NAMALWA (cell line): ENCODE measurements around the gene INO80E.

ENCODE experiments used
- DNase-seq: peaks from one replicate; pipeline ENCODE4 v3.0.0-alpha.2; 2015; ENCODE audit warnings: low spot score

INO80E gene

DNA sequence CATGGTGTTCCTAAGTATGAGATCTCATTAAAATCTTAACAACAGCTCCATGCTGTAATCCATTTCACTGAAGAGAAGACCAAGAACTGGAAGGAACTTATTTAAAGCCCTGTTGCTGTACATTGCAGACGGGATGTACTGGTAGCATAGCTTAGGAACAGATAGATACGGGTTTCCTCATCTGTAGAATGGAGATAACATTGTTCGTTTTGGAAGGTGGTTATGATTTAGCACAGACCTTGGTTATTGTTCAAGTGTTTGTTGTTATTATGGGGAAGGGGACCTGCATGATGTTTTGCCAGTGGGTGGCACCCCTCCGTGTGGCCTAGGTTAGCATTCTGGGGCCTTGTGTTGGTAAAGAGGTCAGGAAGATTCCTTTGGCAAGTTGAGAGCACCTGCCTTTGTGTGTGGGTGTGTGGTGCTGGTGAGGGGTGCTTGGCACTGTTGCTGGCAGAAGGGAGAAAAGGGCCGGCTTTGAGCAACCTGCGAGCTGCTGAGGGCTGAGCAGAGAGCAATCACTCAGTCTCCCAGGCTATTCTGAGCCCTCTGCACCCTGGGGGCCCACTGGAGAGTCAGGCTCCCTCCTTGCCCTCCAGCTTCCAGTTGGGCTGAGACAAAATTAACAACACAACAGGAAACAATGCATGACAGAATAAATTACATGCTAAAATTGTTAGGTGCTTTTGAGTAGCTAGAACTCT, 20.1 kb upstream of the INO80E start:
- no peak for DNase-seq

DNA sequence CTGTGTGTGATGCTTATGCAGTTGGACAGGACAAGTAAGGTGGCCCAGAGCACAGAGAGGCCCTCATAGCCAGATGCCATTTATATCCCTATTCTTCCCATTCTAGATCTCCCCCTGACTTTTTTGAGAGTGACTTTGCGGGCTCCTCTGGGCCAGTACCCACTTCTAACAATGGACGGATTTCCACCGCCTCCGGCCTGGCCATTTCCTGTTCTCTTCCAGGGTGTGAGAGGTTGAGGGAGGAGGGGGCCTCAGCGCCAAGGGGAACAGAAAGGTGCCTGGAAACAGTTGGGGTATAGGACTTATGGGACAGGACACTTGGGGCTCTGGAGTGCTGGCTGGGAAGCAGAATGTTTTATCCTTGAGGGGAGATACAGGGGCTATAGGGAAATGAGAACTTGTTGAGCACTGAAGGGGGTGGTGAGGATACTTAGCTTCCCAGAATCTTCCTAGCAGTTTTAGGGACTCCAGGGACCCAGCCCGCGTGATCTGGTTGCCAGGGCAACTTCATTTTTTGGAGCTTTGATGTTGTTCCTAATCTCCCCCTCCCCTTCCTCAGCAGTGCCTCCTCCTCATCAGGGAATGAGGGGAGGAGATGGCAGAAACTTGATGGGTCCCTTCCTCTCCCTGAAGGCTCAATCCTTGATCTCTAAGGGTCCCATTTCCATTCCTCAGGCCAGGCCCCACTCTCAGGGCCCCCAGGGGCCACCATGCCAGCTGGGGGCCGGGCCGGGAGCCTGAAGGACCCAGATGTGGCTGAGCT, 18.8 kb upstream of the INO80E start:
- no peak for DNase-seq

DNA sequence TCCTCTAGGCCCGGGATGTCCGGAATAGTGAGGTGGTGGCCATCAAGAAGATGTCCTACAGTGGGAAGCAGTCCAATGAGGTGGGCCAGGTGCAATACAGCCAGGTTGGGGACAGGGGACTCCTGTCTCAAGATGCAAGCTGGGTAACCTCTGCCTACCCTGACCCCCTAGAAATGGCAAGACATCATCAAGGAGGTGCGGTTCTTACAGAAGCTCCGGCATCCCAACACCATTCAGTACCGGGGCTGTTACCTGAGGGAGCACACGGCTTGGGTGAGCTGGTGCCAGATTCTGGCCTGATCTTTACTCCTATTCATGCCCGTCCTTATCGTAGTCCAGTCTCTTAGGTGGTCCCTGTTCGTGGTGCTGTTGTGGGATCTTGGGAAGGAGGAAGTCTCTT, 18.0 kb upstream of the INO80E start:
- DNase-seq: no peak

DNA sequence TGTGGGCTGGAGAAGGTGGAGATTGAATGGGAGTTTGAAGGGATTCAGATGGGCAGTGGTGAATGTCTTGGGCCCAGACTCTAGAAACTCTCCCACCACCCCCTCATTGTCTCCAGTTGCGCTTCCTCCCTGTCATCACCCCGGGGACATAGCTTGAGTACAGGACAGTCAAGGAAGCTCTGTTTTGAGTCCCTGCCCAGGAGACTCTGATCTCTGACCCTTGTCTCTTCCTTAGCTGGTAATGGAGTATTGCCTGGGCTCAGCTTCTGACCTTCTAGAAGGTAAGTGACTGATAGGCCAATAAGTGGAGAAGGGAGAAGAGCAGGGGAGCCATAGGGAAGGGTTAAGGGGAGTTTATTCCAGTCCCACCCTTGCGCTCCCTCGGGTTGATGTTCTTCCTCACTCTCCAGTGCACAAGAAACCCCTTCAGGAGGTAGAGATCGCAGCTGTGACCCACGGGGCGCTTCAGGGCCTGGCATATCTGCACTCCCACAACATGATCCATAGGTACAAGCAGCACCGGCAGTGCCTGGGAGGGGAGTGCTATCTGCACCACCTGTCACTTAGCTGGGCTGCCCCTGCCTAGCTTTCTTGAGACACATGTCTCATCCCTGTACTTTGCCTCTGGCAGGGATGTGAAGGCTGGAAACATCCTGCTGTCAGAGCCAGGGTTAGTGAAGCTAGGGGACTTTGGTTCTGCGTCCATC, 17.3 kb upstream of the INO80E start:
- no peak for DNase-seq

DNA sequence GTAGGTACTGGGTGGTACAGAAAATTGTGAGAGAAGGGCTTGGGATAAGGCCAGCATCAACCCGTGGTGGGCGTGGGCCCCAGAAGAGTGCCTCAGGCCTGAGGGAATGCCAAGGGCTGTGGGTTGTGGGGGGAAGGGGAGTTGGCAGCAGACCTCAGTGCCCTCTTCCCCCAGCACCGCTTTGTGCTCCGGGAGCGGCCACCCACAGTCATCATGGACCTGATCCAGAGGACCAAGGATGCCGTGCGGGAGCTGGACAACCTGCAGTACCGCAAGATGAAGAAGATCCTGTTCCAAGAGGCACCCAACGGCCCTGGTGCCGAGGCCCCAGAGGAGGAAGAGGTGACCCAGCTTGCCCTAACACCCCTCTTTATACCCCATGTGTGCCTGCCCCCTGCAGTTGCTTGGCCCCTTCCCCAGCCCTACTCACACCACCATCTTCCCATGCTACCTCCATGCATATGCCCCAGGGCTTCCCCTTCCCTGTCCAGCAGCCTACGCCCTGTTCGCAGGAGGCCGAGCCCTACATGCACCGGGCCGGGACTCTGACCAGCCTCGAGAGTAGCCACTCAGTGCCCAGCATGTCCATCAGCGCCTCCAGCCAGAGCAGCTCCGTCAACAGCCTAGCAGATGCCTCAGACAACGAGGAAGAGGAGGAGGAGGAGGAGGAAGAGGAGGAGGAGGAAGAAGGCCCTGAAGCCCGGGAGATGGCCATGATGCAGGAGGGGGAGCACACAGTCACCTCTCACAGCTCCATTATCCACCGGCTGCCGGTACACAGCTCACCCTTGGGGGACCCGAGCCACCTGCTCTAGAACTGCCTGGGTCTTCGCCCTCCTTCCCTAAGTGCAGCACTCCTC, 13.3 kb upstream of the INO80E start:
- no peak for DNase-seq

DNA sequence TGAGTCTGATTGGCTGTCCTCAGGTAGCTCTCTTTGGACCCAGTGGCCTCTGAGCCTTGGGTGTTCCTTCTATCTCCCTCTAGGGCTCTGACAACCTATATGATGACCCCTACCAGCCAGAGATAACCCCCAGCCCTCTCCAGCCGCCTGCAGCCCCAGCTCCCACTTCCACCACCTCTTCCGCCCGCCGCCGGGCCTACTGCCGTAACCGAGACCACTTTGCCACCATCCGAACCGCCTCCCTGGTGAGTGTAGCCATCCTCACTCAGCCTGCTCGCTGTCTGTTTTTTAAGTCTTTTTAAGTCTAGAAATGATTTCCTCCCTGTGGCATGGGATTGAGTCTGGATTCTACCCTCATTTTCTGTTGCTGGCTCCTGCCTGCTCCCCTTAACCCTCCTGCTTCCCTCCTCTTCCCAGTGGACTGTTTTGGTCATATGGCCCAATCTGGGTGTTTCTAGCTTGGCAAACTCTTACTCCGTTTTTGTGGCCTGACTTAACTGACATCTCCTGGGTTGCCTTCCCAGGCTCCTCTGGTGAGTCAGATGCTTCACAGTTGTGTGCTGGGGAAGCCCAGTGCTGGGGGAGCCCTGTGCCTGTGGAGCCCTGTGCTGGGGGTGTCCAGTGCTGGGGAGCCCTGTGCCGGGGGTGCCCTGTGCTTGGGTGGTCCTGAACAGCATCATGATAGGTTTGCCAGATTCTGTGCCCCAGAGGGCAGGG, 12.5 kb upstream of the INO80E start:
- no peak for DNase-seq

DNA sequence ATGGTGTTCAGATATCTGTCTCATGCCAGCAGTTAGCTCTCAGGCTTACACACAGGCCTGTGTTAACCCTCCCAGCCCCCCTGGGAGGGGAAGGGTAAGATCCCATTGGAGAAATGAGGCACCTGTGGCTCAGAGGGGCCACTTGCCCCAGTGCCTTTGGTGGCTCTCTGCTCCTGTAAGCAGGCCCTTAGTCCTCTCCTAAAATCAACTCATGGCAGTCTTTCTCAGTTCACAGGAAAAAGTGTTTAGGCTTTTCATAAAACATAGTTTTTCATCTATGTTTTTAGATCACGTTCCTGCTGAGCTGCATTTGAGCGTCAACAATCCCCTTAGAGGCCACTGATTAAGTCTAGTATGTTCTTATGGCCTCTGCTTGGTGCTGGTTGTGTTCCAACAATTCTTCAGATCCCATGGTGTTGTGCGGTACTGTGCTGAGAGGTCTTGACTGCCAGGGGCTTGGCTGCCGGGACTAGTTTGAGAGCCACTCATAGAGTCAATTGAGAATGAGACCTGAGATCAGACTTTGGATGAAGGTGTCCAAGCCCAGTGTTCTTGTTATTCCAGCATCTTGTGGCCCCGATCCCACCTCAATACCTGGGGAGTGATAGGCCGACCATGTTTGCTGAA, 11.8 kb upstream of the INO80E start:
- no peak for DNase-seq

DNA sequence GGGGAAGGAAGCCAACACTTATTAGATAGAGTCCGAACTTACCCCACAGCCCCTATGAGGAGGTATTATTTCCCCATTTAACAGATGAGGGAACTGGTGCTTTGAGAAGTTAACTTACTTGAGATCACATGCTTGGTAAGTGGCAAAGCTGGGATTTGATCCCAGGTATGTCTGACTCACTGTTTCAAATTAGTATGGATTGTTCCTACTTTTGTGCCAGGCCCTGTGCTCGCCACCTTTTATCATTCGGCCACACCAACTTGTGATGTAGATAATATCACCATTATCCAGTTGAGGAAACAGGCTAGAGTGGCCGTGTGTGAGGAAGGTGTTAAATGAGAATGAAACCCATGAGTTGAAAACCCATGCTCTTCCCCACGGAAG, 11.3 kb upstream of the INO80E start:
- no peak for DNase-seq

DNA sequence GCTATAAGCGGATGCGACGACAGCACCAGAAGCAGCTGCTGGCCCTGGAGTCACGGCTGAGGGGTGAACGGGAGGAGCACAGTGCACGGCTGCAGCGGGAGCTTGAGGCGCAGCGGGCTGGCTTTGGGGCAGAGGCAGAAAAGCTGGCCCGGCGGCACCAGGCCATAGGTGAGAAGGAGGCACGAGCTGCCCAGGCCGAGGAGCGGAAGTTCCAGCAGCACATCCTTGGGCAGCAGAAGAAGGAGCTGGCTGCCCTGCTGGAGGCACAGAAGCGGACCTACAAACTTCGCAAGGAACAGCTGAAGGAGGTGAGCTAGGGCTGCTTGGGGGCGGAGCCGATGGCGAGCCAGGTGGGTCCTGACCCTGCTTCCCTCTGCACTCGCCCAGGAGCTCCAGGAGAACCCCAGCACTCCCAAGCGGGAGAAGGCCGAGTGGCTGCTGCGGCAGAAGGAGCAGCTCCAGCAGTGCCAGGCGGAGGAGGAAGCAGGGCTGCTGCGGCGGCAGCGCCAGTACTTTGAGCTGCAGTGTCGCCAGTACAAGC, 10.7 kb upstream of the INO80E start:
- no peak for DNase-seq

DNA sequence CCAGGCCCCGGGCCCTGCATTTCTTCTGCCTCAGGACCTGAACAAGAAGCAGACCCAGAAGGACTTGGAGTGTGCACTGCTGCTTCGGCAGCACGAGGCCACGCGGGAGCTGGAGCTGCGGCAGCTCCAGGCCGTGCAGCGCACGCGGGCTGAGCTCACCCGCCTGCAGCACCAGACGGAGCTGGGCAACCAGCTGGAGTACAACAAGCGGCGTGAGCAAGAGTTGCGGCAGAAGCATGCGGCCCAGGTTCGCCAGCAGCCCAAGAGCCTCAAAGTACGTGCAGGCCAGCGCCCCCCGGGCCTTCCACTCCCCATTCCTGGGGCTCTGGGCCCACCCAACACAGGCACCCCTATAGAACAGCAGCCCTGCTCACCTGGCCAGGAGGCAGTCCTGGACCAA, 9.8 kb upstream of the INO80E start:
- no peak for DNase-seq

DNA sequence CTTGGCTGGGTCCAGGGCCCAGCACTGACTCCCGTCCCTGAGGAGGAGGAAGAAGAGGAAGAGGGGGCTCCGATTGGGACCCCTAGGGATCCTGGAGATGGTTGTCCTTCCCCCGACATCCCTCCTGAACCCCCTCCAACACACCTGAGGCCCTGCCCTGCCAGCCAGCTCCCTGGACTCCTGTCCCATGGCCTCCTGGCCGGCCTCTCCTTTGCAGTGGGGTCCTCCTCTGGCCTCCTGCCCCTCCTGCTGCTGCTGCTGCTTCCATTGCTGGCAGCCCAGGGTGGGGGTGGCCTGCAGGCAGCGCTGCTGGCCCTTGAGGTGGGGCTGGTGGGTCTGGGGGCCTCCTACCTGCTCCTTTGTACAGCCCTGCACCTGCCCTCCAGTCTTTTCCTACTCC, 9.1 kb upstream of the INO80E start:
- DNase-seq: no peak

DNA sequence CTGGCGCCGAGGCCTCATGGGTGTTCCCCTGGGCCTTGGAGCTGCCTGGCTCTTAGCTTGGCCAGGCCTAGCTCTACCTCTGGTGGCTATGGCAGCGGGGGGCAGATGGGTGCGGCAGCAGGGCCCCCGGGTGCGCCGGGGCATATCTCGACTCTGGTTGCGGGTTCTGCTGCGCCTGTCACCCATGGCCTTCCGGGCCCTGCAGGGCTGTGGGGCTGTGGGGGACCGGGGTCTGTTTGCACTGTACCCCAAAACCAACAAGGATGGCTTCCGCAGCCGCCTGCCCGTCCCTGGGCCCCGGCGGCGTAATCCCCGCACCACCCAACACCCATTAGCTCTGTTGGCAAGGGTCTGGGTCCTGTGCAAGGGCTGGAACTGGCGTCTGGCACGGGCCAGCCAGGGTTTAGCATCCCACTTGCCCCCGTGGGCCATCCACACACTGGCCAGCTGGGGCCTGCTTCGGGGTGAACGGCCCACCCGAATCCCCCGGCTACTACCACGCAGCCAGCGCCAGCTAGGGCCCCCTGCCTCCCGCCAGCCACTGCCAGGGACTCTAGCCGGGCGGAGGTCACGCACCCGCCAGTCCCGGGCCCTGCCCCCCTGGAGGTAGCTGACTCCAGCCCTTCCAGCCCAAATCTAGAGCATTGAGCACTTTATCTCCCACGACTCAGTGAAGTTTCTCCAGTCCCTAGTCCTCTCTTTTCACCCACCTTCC, 8.5 kb upstream of the INO80E start:
- no peak for DNase-seq

DNA sequence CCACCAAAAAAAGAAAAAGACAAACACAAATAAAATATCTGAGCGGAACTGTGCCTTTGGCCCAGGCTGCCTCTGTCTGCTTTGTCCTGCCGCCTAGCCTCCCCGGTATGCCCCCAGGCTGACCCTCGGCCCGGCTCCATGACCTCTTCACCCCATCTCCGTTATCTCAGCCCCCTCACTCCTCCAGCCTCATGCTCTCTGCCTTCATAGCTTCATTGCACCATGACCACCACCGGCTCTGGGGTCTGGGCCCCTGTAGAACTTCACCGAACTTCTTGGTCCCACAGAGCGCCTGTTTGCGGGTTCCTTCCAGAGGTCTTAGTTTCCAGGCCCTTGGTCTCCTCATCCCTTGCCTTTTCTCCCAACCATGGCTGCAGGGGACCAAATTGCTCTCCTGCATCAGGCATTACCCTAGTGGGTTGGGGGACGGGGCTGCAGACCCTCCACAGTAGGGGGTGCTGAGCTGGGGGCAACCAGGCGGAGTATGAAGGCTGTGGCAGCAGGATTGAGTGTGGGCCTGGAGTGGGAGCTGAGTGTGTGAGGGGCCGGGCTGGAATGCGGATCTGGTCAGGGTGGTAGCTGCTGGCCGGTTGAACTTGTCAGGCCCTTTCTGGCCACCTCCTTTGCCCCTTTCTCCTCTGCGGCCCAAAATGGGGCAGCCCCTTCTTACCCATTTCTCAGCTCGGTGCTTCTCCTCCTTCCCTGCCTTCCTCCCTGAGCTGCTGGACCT, 7.5 kb upstream of the INO80E start:
- no peak for DNase-seq

DNA sequence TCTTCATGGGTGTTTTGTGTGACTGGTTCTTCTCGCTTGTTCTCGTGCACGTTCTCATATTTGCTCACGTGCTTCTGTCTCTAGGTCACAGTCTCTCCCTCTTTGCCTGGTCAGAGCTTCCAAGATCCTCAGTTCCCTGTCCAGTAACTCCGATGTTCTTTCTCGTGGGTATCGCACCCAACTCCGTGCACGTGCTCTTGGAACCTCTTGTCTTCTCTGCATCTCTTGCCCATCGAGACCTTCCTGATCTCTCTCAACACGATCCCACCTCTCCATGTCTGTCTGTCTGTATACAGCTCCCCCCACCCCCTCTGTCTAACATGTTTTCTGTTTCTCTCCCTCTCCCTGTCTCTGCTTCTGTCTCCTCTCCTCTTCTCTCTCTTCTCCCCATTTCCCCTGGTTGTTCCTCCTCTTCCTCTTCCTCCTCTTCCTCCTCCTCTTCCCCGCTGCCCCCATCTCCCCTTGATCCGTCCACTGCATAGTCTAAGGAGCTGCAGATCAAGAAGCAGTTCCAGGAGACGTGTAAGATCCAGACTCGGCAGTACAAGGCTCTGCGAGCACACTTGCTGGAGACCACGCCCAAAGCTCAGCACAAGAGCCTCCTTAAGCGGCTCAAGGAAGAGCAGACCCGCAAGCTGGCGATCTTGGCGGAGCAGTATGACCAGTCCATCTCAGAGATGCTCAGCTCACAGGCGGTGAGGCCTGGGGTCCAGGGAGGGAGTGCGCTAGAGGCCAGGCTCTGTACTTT, 6.8 kb upstream of the INO80E start:
- DNase-seq: no peak

DNA sequence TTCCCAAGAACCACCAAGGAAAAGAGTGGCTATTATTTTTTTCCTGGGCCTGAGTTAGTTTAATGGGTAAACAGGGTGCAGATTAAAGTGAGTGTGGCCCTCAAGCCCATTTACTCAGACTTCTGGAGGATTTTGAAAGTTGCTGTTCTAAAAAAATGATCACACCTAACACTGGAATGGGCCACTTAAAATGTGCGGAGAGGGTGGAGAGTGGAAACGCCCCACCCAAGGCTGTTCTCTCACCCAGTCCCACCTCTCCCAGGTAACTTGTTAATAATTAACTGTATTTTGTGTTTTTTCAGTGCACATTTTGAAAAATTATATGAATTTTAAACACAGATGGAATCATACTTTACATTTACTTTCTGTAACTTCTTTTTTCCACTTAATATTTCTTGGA, 6.0 kb upstream of the INO80E start:
- no peak for DNase-seq

DNA sequence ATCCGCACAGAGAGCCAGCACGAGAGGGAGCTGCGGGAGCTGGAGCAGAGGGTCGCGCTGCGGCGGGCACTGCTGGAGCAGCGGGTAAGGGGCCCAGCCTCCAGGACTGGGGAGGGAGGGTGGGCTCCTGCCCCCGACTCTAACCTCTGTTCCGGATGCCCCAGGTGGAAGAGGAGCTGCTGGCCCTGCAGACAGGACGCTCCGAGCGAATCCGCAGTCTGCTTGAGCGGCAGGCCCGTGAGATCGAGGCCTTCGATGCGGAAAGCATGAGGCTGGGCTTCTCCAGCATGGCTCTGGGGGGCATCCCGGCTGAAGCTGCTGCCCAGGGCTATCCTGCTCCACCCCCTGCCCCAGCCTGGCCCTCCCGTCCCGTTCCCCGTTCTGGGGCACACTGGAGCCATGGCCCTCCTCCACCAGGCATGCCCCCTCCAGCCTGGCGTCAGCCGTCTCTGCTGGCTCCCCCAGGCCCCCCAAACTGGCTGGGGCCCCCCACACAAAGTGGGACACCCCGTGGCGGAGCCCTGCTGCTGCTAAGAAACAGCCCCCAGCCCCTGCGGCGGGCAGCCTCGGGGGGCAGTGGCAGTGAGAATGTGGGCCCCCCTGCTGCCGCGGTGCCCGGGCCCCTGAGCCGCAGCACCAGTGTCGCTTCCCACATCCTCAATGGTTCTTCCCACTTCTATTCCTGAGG, 5.0 kb upstream of the INO80E start:
- no peak for DNase-seq

DNA sequence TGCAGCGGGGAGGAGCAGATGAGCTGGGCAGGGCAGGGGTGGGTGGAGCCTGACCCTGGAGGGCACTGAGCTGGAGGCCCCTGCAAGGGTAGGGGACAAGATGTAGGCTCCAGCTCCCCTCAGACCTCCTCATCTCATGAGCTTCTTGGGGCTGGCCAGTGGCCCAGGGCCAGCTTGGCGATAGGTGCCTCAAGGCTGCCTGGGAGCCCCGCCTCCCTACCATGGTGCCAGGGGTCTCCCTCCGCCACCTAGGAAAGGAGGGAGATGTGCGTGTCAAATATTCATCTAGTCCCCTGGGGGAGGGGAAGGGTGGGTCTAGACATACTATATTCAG, 4.5 kb upstream of the INO80E start:
- no peak for DNase-seq

DNA sequence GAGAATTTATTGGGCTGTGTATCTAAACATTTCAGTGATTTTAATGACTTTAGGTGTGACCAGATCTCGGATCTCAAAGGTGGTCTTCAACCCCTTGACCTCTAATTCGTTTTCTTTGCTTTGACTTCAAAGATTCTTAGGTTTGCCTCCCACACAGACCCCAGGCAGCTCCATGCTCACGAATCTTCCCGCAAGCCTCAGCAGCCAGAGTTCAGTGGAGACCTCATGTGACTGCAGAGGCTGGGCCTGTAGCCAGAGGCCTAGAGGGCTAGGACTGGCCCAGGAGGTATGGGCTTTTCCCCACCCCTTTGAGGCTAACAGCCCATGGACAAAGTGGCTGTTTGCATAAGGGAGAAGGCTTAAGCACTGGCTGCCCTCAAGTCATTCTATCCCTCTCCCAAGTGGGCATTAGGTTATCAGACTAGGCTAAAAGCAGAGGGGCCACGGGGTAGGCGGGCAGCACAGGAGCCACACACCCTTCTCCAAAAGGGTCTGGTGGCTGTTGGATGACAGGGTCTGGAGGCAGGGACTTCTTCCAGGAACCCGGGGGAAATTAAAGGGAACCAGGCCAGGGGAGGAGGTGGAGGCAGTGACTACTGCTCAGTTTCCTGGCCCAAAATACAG, 3.6 kb upstream of the INO80E start:
- no peak for DNase-seq
